SHP77 treated with DMSO at 0.1 percent for 48 hours (cell line): ENCODE results near the gene KRT16.
"Not testable (repeated sequence)": the region's sequence is repeated elsewhere in the genome, so short reads cannot be mapped to it uniquely, and the experiment has no call there.

Experiments
- DNase-seq: peaks from one replicate; lab custom pipeline; 2025; lab: John Stamatoyannopoulos, UW

KRT16 gene

GRCh38 chr17:41647038-41647813, 34.7 kb upstream of the KRT16 start:
- DNase-seq: no peak

DNA sequence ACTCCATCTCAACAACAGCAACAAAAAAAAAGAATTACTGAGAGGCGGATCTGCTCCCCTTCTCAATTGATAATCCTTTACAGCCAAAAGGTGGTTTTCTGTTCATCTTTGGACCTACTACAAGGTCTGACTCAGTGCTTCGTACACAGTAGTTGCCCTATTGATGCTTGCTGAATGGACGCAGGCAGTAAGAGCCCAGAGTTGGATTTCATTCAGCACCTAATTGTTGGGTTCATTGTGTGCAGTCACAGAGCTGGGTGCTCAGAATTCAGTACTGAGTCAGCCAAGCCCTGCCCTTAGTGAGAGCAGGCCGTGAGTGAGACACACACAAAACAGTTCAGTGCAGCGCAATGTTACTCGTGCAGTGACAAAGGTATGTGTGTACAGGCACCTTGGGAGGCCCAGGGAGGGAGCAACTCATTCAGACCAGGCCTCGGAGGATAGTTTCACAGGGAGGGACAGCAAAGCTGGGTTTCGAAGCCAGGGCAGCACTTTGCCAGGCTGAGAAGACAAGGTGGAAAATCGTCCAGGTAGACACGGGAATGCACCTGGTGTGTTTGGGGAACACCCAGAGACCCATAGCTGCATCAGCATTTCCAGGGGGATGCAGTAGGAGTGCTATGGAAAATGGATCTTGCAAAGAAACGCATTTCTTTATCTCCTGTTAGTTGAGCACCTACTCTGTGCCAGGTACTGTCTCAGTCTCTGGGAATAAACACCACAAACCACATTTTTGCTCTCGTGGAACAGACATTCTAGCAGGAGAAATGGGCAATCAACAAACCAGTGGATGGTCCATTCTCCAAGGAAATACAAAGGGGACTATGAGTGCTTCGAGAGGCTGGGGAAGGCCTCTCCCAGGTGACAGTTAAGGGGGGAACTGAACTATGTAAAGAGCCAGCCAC, 29.9 kb upstream of the KRT16 start:
- no peak for DNase-seq

- DNase-seq: not testable (repeated sequence)
These were observed 28.0 kb upstream of the KRT16 start for GRCh38 chr17:41640596-41640995.

DNA sequence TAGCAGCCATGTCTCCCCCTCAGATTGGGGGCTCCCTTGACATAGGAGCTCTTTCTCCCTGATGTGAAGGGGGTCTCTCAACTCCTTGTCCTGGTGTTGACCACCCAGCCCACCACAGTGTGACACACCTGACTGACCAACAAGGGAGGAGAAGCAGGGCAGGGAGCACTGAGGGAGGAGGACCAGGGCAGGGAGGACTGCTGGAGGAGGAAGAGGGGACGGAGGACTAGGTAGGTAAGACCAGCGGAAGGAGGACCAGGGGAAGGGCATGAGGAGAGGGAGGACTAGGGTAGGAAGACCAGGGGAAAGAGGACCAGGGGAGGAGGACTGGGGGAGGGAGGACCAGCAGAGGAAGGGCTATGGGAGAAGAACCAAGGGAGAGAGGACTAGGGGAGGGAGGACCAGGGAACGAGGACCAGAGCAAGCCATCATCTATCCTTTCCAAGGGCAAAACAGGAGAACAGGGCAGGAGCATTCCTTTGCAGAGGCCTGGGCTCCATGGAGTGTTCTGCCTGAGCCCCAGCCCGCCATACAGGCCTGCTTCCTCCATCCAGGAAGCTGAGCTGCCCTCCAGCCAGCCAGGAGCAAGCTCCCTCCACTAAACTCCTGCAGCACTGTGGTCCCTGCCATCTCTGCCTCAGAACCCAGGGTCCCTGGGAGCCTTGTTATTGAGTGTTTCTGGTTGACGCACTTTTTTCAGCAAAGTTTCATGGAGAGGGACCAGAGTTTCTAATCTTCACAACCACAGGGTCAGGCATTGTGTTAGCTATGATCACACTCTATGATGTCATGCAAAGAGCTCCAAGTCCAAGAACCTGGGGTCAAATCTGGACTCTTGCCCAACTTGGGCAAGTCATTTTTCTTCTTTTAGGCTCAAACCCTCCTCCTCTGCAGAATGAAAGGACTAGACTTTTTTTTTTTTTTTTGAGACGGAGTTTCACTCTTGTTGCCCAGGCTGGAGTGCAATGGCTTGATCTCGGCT, 27.2 kb upstream of the KRT16 start:
- no peak for DNase-seq

DNA sequence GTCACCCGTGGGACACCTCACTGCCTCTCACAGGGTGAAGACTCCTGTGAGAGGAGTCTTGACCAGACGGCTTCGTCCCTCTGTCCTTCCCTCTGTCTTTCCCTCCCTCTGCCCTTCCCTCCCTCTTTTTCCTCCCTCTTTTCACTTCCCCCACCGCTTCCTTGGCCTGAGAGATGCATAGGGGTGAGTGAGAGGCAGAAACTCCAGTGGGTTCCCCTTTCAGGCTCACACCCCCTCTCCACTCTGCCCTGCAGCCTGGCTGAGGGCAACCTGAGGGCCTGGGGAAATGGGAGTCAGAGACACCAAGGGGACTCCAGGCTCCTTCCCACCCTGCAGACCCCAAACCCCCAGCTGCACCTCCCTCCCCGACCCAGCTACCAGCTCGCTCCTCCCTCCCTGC, 26.4 kb upstream of the KRT16 start:
- DNase-seq: no peak

DNA sequence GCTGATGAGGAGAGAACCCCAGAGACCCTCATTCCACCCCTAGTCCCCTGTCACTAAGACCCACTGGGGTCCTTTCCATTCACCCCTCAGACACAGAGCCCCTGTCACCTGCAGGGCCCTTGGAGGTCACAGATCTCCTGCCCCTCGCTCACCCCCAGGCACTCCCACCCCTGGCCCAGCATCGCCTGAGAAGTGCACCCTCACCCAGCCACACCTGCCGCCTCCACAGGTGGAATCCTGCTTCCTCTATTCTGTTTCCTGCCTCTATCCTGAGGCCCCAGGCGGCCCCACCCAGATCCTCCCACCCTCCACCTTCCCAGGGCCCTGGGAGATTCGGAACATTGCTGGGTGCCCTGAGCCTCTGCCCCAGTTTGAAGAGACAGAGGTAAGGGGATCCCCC, 25.6 kb upstream of the KRT16 start:
- no peak for DNase-seq

GRCh38 chr17:41636652-41637051, 24.1 kb upstream of the KRT16 start:
- no peak for DNase-seq

DNA sequence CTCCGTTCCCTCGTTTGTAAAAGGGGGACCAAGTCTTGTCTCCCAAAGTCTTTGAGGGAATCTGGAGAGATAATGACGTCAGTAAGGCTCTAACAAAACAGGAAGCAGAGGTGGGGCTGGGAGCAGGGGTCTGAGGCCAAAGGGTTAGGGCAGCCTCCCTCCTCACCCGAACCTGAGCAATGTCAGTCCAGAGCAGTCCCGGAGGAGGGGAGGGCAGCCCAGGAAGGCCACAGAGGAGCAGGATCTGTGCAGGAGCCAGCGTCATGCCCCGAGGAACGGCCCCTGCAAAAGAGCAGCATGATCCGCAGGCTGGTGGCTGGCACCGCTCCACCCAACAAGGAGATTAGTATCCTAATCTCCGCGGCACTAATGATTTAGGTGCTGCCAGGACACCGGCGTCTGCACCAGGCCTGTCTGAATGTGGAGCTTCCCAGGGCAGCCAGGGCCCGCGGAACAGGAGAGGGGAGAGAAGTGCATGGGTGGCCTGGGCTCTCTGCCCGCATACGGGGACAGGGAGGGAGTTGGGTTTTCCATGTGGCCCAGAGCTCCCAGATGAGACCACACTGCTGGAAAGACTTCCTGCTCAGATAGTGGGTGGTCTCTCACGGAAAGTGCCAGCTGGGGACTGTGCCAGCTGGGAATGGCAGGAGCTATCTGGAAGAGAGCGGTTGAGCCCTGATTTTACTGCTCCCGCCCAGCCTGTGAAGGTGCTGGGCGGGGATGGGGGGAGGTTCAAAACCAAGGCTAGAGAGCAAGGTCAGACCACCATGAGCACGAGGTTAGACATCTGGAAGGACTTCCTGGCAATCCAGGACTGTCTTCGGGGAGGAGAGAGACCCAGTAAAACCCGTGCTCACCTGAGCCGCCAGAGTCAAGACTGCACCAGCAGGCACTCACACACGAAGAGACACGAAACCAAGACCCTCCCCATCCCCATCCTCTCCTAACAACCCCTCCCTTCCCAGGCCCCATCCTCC, 22.8 kb upstream of the KRT16 start:
- DNase-seq: no peak

DNA sequence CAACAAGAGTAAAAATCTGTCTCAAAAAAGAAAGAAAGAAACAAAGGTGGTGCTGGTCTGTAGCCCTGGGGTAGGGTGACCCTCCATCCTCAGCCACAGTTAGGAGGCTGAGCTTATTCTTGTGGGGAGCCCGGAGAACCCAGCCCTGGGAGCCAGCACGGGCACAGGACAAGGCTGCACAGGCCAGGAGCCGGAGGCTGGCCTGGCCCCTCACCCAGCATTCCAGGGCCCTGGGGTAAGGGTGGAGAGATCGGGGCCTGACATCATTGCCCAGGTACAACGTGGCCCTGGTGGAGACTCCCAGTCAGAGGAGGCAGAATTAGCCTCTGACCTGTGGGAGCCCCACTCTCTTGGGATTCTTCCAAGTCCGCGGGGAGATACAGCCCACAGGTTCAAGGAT, 22.1 kb upstream of the KRT16 start:
- no peak for DNase-seq

- DNase-seq: peak; percentile 8
These were observed 21.1 kb upstream of the KRT16 start for GRCh38 chr17:41633556-41634199.

DNA sequence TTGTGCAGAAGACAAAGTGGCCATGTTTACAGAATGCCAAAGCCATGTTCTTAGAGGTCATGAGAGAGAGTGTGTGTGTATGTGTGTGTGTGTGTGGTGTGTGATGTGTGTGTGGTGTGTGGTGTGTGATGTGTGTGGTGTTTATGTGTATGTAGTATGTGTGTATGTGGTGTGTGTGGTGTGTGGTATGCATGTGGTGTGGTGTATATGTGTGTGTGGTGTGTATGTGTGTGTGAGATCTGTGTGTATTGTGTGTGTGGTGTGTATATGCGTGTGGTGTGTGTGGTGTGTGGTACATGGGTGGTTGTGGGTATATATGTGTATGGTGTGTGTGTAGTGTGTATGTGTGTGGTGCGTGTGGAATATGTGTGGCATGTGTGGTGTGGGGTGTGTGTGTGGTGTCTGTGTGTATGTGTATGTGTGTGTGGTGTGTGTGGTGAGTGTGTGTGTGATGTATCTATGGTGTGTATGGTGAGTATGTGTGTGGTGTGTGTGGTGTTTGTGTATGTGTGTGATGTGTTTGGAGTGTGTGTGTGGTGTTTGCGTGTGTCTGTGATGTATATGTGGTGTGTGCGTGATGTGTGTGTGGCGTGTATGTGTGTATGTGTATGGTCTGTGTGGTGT, 20.0 kb upstream of the KRT16 start:
- DNase-seq: no peak

DNA sequence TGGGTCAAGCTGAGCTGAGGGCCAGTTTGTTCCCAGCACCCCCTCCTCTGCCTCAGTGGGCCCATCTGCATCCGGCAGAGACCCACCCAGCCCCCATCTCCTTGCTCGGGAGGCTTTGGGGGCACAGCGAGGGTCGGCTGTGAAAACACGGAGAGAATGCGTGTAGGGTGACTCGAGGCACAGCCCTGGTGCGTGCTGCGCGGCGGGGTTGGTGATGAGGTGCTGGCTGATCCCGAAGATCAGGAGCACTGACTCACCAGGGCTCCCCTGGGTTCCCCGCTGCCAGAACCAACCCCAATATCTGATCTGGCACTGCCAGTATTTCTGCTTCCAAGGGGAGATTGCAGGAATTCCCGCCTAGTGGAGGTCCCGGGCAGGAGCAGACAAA, 19.3 kb upstream of the KRT16 start:
- DNase-seq: no peak

DNA sequence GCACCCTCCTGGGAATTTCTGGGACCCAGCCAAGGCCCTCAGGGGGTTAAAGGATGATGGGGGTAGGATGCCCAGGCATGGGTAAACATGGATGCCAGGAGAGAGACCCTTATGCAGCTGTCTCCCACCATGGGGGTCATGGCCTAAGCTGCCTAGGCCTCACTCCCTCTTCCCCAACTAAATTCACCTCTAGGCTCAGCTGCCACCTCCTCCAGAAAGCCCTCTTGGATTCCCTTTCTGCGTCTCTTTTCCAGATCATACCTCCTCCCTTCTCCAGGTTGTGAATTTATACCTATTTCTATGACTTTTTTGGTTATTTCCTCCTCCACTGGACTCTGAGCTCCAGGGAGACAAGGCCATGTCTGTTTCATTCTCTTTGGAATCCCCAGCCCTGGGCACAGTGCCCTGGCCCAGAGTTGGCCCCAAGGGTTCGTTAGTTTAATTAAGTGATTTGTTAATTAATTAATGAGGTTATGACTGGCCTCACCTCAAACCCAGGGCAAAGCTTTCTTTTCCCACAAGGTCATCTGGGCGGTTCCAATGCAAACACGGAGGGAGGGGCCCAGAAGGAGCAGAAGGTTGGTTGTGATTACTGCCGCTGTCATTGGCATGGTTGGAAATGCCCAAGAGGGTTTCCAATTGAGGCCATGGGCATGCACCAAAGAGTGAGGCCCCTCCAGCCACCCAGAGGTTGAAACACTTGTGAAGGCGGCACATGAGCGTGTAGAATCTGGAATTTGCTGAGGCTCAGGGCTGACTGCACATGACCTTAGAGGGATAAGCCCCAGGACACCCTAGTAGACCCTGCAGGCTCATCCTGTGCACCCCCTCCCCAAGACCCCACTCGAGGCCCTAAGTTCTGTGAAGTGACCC, 18.7 kb upstream of the KRT16 start:
- DNase-seq: no peak

DNA sequence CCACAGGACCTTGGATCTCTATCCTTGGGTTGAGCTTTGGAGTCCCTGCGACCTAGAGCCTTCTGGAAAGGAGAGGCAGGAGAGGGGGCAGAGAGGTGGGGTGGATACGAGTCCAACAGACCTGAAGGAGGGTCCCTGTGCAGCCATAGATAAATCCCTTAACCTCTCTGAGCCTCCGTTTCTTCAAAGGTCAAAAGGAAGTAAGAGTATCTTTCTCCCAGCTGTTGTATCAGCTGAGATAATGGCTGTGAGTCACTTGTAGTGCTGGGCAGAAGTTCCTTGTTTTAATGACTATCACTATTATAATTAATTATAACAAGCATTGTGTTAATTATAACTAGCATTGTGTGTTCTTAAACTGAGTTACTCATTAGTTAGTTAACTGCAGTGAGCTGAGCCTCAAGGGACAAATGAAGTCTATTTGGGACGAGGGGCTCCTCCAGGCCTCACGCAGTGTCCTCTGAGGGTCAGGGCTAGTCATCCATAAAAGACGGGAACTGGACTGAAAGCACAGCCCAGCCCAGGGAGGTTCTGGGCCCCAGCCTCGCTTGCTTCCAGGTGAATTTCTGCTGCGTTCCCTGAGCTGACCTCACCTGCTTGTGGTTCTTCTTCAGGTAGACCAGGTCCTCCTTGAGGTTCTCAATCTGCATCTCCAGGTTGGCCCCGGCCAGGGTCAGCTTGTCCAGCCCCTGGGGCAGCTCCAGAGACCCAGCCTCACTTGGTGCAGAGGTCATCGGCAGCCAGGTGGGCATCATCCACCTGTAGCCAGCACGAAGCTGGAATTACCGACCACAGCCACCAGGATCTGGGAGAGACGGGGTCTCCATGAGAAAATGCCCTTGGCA, 17.5 kb upstream of the KRT16 start:
- DNase-seq: no peak

- DNase-seq: no peak
These were observed 16.7 kb upstream of the KRT16 start for GRCh38 chr17:41629316-41629715.

GRCh38 chr17:41628621-41629255, 16.2 kb upstream of the KRT16 start:
- DNase-seq: not testable (repeated sequence)

GRCh38 chr17:41628073-41628370, 15.5 kb upstream of the KRT16 start:
- not testable (repeated sequence) for DNase-seq
